SK-N-SH (cell line): Measurements from ENCODE around the gene USP31.

Experiments
- CTCF ChIP-seq: fragments of 200-600 bp; sonication (generic); IDR thresholded peaks from 2 replicates; pipeline ENCODE4 v1.6.1; 2017; ENCODE audit warnings: antibody characterized with exemption, mild to moderate bottlenecking, moderate library complexity
- EP300 ChIP-seq, 2 experiments: IDR thresholded peaks; 2 replicates each; pipeline versions ENCODE4 v1.4.0 to v1.6.1; 2012; ENCODE audit warnings: borderline replicate concordance in 1 of 2, low read depth in 1 of 2, low read length in 1 of 2
- FOXM1 ChIP-seq: IDR thresholded peaks from 2 replicates; pipeline ENCODE4 v1.4.0; 2012; ENCODE audit warnings: low read depth, mild to moderate bottlenecking
- JUND ChIP-seq: IDR thresholded peaks from 2 replicates; pipeline ENCODE4 v1.4.0; 2012
- POLR2AphosphoS5 ChIP-seq: IDR thresholded peaks from 2 replicates; pipeline ENCODE4 v1.6.1; 2012; ENCODE audit warnings: low read depth, low read length
- REST ChIP-seq: IDR thresholded peaks from 2 replicates; pipeline ENCODE4 v1.6.1; 2012; ENCODE audit warnings: mild to moderate bottlenecking, low read depth, low read length, moderate library complexity

- TF ChIP-seq CTCF: no peak
- no peak for TF ChIP-seq FOXM1
- 0 out of 2 replicates have a peak, but pooled peaks have one; percentile 28 for TF ChIP-seq POLR2AphosphoS5
- TF ChIP-seq REST: no peak
- no peak for TF ChIP-seq JUND
- 0 out of 4 replicates have a peak, but pooled peaks of 1 of the 2 experiments have one; percentile 22 for TF ChIP-seq EP300 (IDR thresholded peaks at IDR 0.05; ENCODE audit: borderline replicate concordance in 1 of 2, low read depth in 1 of 2, low read length in 1 of 2)
Measured at GRCh38 chr16:23119570-23119969, 29.7 kb downstream of the USP31 start.
